H1 (cell line): ENCODE data around the gene IL17RA. TPM values are rescaled to one million over a fixed set of nuclear protein-coding genes. Genes with fewer than 3 reads are reported as not detected.
"Not testable (repeated sequence)": the region's sequence is repeated elsewhere in the genome, so short reads cannot be mapped to it uniquely, and the experiment has no call there.

ENCODE experiments used
- CTCF ChIA-PET: fragments of 300-600 bp; sonication (Branson Sonifier 250); formaldehyde crosslinking; loops from one replicate; lab custom pipeline; 2021; ENCODE audit not compliant: partially characterized antibody; lab: Charles Lee
- POLR2A ChIA-PET: fragments of 300-600 bp; sonication (Branson Sonifier 250); formaldehyde crosslinking; loops from one replicate; lab custom pipeline; 2021; ENCODE audit warnings: inconsistent platforms; ENCODE audit not compliant: partially characterized antibody; lab: Charles Lee
- DNase-seq, 2 experiments: peaks; one replicate each; pipeline versions ENCODE4 v3.0.0 to v3.0.0-alpha.2; 2010 to 2022; ENCODE audit warnings: low spot score in 2 of 2, low read depth in 1 of 2, mixed read lengths in 1 of 2
- FAIRE-seq: peaks from 2 replicates; lab custom pipeline; 2011; peaks lifted over from hg19 to GRCh38; lab: Jason Lieb, UNC
- H2AFZ ChIP-seq: 2 replicates; pipeline ENCODE4 v1.8.1; 2012; ENCODE audit warnings: low read length, inconsistent platforms
- H2AK5ac ChIP-seq: 2 replicates; pipeline ENCODE4 v1.6.1; 2013; ENCODE audit warnings: low read depth, low read length
- H2BK120ac ChIP-seq: replicated peaks from 2 replicates; pipeline ENCODE3; 2013; ENCODE audit warnings: low read depth, low read length, inconsistent platforms
- H2BK12ac ChIP-seq: 2 replicates; pipeline ENCODE4 v1.6.1; 2013; ENCODE audit warnings: low read depth, low read length
- H2BK15ac ChIP-seq: 2 replicates; pipeline ENCODE4 v1.6.1; 2013; ENCODE audit warnings: low read length
- H2BK20ac ChIP-seq: 2 replicates; pipeline ENCODE4 v1.6.1; 2013; ENCODE audit warnings: low read length
- H2BK5ac ChIP-seq: 2 replicates; pipeline ENCODE4 v1.6.1; 2013; ENCODE audit warnings: low read depth, low read length
- H3K14ac ChIP-seq: 2 replicates; pipeline ENCODE4 v1.6.1; 2013; ENCODE audit warnings: inconsistent platforms; ENCODE audit not compliant: insufficient read length
- H3K18ac ChIP-seq: 2 replicates; pipeline ENCODE4 v1.6.1; 2013; ENCODE audit warnings: low read length; ENCODE audit errors: extremely low read depth
- H3K23ac ChIP-seq: 2 replicates; pipeline ENCODE4 v1.6.1; 2013; ENCODE audit warnings: inconsistent platforms; ENCODE audit not compliant: insufficient read length
- H3K23me2 ChIP-seq: 2 replicates; pipeline ENCODE4 v1.6.1; 2013; ENCODE audit warnings: low read depth, low read length
- H3K27ac ChIP-seq: 2 replicates; pipeline ENCODE4 v1.6.1; 2011; ENCODE audit warnings: low read depth, low read length, inconsistent platforms
- H3K27me3 ChIP-seq, 4 experiments: replicated peaks in 1 of 4; 1 replicate in 1 of 4; 2 replicates in 3 of 4; pipeline versions ENCODE4 v1.6.1 to v1.8.1; 2011 to 2013; ENCODE audit warnings: low read length in 3 of 4, mild to moderate bottlenecking in 3 of 4, inconsistent platforms in 2 of 4, mixed read lengths in 2 of 4, moderate library complexity in 1 of 4; ENCODE audit not compliant: control insufficient read depth in 3 of 4, insufficient read depth in 3 of 4; ENCODE audit errors: extremely low read depth in 1 of 4
- H3K36me3 ChIP-seq, 4 experiments: 2 replicates each; pipeline versions ENCODE4 v1.6.1 to v1.8.1; 2011 to 2013; ENCODE audit warnings: mild to moderate bottlenecking in 4 of 4, low read length in 3 of 4, moderate library complexity in 2 of 4, control low read depth in 1 of 4, inconsistent platforms in 1 of 4; ENCODE audit not compliant: insufficient read depth in 4 of 4, control insufficient read depth in 2 of 4
- H3K4ac ChIP-seq: replicated peaks from 2 replicates; pipeline ENCODE3; 2013; ENCODE audit warnings: low read length, low read depth, mixed read lengths, inconsistent platforms; ENCODE audit not compliant: insufficient read length
- H3K4me1 ChIP-seq, 4 experiments: replicated peaks in 1 of 4; 1 replicate in 1 of 4; 2 replicates in 3 of 4; pipeline versions ENCODE4 v1.6.1 to v1.8.1; 2011 to 2013; ENCODE audit warnings: low read length in 3 of 4, inconsistent platforms in 2 of 4, mixed read lengths in 1 of 4; ENCODE audit not compliant: insufficient read depth in 4 of 4, control insufficient read depth in 3 of 4
- H3K4me2 ChIP-seq, 2 experiments: 2 replicates each; pipeline versions ENCODE4 v1.6.1 to v1.8.1; 2011 to 2013; ENCODE audit warnings: low read depth in 2 of 2, low read length in 2 of 2, control low read depth in 1 of 2, inconsistent platforms in 1 of 2, mild to moderate bottlenecking in 1 of 2; ENCODE audit not compliant: insufficient read depth in 1 of 2
- H3K4me3 ChIP-seq, 4 experiments: fragments of 200-600, 300-600 bp in 1 of 4; sonication (generic), shearing (Covaris generic), sonication (Bioruptor Twin) in 1 of 4; 2 replicates each; pipeline versions ENCODE4 v1.5.1 to v1.8.1; 2011 to 2016; ENCODE audit warnings: low read length in 4 of 4, low read depth in 3 of 4, control low read depth in 2 of 4, inconsistent platforms in 2 of 4, mild to moderate bottlenecking in 2 of 4, mixed read lengths in 1 of 4, moderate library complexity in 1 of 4; ENCODE audit not compliant: insufficient read depth in 2 of 4; ENCODE audit errors: extremely low read depth in 1 of 4
- H3K56ac ChIP-seq: replicated peaks from 2 replicates; pipeline ENCODE3; 2013; ENCODE audit warnings: low read depth, mild to moderate bottlenecking, mixed read lengths, low read length, inconsistent platforms; ENCODE audit not compliant: insufficient read length
- H3K79me1 ChIP-seq: 2 replicates; pipeline ENCODE4 v1.6.1; 2013; ENCODE audit warnings: low read depth, low read length, control low read depth
- H3K79me2 ChIP-seq, 2 experiments: 2 replicates each; pipeline versions ENCODE4 v1.6.1 to v1.8.1; 2012 to 2013; ENCODE audit warnings: low read length in 2 of 2, mild to moderate bottlenecking in 2 of 2, inconsistent platforms in 1 of 2; ENCODE audit not compliant: insufficient read depth in 2 of 2, control insufficient read depth in 1 of 2
- H3K9ac ChIP-seq, 4 experiments: replicated peaks in 1 of 4; 1 replicate in 1 of 4; 2 replicates in 3 of 4; pipeline versions ENCODE4 v1.6.1 to v1.8.1; 2011 to 2013; ENCODE audit warnings: low read depth in 3 of 4, low read length in 3 of 4, control low read depth in 2 of 4, mild to moderate bottlenecking in 2 of 4, moderate library complexity in 2 of 4, inconsistent platforms in 1 of 4; ENCODE audit errors: extremely low read depth in 1 of 4
- H3K9me3 ChIP-seq, 2 experiments: 2 replicates each; pipeline versions ENCODE4 v1.6.1 to v1.8.1; 2012 to 2013; ENCODE audit warnings: mild to moderate bottlenecking in 2 of 2, moderate library complexity in 2 of 2, control low read depth in 1 of 2, inconsistent platforms in 1 of 2, low read depth in 1 of 2, low read length in 1 of 2, mixed read lengths in 1 of 2; ENCODE audit not compliant: insufficient read depth in 2 of 2
- H4K20me1 ChIP-seq, 2 experiments: replicated peaks in 1 of 2; 2 replicates each; pipeline versions ENCODE3 to v1.8.1; 2011 to 2013; ENCODE audit warnings: inconsistent platforms in 2 of 2, low read length in 2 of 2, mild to moderate bottlenecking in 1 of 2; ENCODE audit not compliant: insufficient read depth in 2 of 2, control insufficient read depth in 1 of 2
- H4K5ac ChIP-seq: 2 replicates; pipeline ENCODE4 v1.6.1; 2013; ENCODE audit warnings: low read length, low read depth, mixed read lengths, inconsistent platforms; ENCODE audit not compliant: insufficient read length
- H4K8ac ChIP-seq: 2 replicates; pipeline ENCODE4 v1.8.0; 2013; ENCODE audit warnings: mild to moderate bottlenecking, moderate library complexity, low read length, inconsistent platforms; ENCODE audit not compliant: insufficient read depth; ENCODE audit errors: extremely low read depth
- H4K91ac ChIP-seq: replicated peaks from 2 replicates; pipeline ENCODE3; 2013; ENCODE audit warnings: low read length, mixed read lengths, inconsistent platforms; ENCODE audit not compliant: insufficient read length
- WGBS, 2 experiments: shearing (Covaris generic) in 1 of 2; methylation state at CpG; one replicate each; pipeline versions ENCODE4 v1.1.6 to v1.1.7; 2013 to 2015; ENCODE audit warnings: low lambda C conversion rate in 2 of 2, mixed read lengths in 2 of 2, inconsistent platforms in 1 of 2, low coverage in 1 of 2, missing lambda C conversion rate in 1 of 2; ENCODE audit not compliant: insufficient replicate concordance in 2 of 2, insufficient coverage in 1 of 2, insufficient read length in 1 of 2; ENCODE audit errors: extremely low coverage in 1 of 2, missing lambda C conversion rate in 1 of 2; 5-methylcytosine and 5-hydroxymethylcytosine counted together
- polyA plus RNA-seq, 7 experiments: library from polyadenylated mRNA; depleted of rRNA in 3 of 7; stranded (reverse) in 5 of 7; unstranded in 2 of 7; fragments of >200 nt in 5 of 7; fragments of 200-250 nt in 2 of 7; gene quantifications; 1 replicate in 5 of 7; 2 replicates in 1 of 7; 4 replicates in 1 of 7; pipeline versions ENCODE4 v1.2.1 to v1.2.3, GENCODE V29; 2011 to 2013; ENCODE audit warnings: missing spikeins in 2 of 7, mixed read lengths in 2 of 7
- total RNA-seq: library from RNA; stranded (reverse); fragmentation: NEBNext Ultra II Directional; extraction: Animal tissue kit (Norgen Biotek cat#: 25700); gene quantifications from 2 replicates; pipeline ENCODE4 v1.2.1, GENCODE V29; 2021

The IL17RA gene
- total and polyA plus RNA-seq, 2 of the 8 experiments (the other 6 are each of a cell fraction or from before 2014, with no cell fraction given): 5.6 to 9.9 TPM

DNA sequence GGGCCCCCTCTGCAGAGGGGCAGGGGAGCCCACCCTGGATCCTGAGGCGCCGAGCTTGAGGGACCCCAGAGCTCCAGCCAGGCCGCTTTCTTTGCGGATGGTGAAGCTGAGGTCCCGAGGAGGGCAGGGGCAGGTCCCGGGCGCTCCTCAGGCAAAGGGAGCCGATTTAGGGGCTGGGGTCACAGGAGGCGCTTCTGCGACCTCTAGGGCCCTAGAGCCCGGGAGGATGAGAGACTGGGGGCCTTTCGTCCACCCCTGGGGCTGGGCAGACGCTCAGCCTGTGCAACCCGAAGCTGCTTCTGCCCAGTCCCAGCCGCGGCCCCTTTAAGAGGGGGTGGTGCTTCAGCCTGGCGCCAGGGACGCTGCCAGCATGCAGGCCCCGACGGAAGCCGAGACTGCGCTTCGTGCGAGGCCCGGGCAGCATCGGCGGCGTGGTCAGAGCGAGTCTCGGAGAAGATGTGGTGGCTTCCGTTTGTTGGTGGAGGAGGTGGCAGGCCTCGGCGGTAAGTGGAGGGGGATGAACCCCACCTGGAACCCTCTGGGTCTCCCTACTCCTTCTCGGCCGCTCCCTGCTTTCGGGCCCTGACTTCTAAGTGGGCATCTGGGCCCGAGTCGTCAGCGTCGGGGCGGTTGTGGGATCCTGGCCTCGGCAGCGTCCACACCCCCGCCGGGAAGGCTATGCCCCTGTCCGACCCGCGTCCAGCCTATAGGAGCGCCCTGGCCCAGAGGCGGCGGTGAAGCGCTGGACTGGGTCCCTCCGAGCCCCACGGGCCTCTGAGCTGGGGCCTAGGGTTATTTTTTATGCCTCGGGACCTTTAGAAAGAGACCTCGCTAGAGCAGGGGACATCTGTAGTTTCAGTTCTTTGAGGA, 47.7 kb upstream of the IL17RA start:
- H3K4me1 ChIP-seq, H3K27me3 ChIP-seq, H2BK12ac ChIP-seq, H3K4me3 ChIP-seq, H3K79me2 ChIP-seq, H3K9ac ChIP-seq, H3K18ac ChIP-seq, H3K9me3 ChIP-seq, DNase-seq, H3K79me1 ChIP-seq, H2AFZ ChIP-seq, H3K23me2 ChIP-seq, H3K36me3 ChIP-seq, H2BK20ac ChIP-seq, H3K23ac ChIP-seq, H3K14ac ChIP-seq, H4K91ac ChIP-seq, FAIRE-seq, H2AK5ac ChIP-seq, H3K27ac ChIP-seq, H4K20me1 ChIP-seq, H4K5ac ChIP-seq, H3K4me2 ChIP-seq, H2BK15ac ChIP-seq, POLR2A ChIA-PET, H3K56ac ChIP-seq, H2BK120ac ChIP-seq, H3K4ac ChIP-seq, H2BK5ac ChIP-seq: not testable (repeated sequence)
- H4K8ac ChIP-seq: 0 out of 2 replicates have a peak overlapping the region, but pooled peaks have one; percentile 51
- 87% methylated on average over 30 of the region's 56 CpGs; no CpG with 5 or more reads in 1 of the 2 experiments for WGBS, 2 experiments
- CTCF ChIA-PET: interaction anchor here (0.8 kb wide), 1 partner anchor 23 kb away, joined by 3 read pairs; no protein-coding TSS in a partner anchor
